Erythroblast (primary cell): ENCODE data around the gene LRRC1.

Experiments used
- GATA1 ChIP-seq: IDR thresholded peaks from 2 replicates; pipeline ENCODE4 v1.6.1; 2011; ENCODE audit warnings: low read depth, mild to moderate bottlenecking, control low read depth, low read length, moderate library complexity
- POLR2A ChIP-seq: IDR thresholded peaks from 2 replicates; pipeline ENCODE4 v1.6.1; 2011; ENCODE audit warnings: mild to moderate bottlenecking, low read length

DNA sequence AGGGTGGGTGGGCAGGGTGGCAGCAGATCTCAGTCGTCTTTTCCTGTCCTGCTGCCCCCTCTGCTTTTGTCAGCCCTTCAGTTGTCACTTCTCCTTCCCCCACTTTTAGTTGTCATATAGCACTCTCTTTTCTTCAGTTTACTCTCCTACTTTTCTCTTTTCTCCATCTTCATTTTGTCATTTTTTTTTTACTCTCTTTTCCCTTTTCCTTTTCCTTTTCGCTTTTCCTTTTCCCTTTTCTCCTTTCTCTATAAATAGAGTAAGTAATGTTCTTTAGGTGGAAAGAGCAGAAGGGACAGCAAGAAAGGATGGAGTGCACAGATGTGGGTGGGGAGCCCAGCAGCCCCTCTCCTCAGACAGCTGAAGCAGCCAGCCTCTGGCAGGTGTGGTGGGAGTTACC lies 108.6 kb downstream of the LRRC1 start:
- TF ChIP-seq POLR2A, result no peak
- TF ChIP-seq GATA1, result no peak
